Vagina (tissue), 2 donors: Measurements from ENCODE around the gene CARD6.

Experiments
- CTCF ChIP-seq, 3 experiments: fragments of 450-650 bp in 2 of 3; fragments of 200-600 bp in 1 of 3; sonication (generic) in 1 of 3; IDR thresholded peaks; one replicate each; pipeline ENCODE4 v1.5.1; 2017 to 2019; ENCODE audit warnings: antibody characterized with exemption in 3 of 3, mild to moderate bottlenecking in 2 of 3, moderate library complexity in 2 of 3
- POLR2A ChIP-seq, 2 donors: fragments of 450-650 bp; IDR thresholded peaks; one replicate each; pipeline ENCODE4 v1.6.1; 2017; ENCODE audit warnings: antibody characterized with exemption in 2 of 2, mild to moderate bottlenecking in 2 of 2, moderate library complexity in 2 of 2
- POLR2AphosphoS5 ChIP-seq, 2 donors: sonication (generic); formaldehyde crosslinking; IDR thresholded peaks; one replicate each; pipeline ENCODE4 v1.9.0; 2017; ENCODE audit warnings: antibody characterized with exemption in 2 of 2, mild to moderate bottlenecking in 2 of 2, low read depth in 1 of 2; ENCODE audit not compliant: insufficient read depth in 1 of 2

- TF ChIP-seq CTCF (IDR thresholded peaks at IDR 0.05): no peak
- TF ChIP-seq POLR2A (IDR thresholded peaks at IDR 0.05): no peak
- no peak for TF ChIP-seq POLR2AphosphoS5 (IDR thresholded peaks at IDR 0.05; ENCODE audit: insufficient read depth in 1 of 2, low read depth in 1 of 2)
Measured at GRCh38 chr5:40827188-40827977, 13.8 kb upstream of the CARD6 start.
